Smooth muscle cell of trachea (primary cell): Measurements from ENCODE around the gene LPAR3. TPM values are rescaled to one million over a fixed set of nuclear protein-coding genes. Genes with fewer than 3 reads are reported as not detected.

ENCODE experiments used
- total RNA-seq: library from RNA; depleted of rRNA; stranded (reverse); fragments of >200 nt; gene quantifications from 2 replicates; pipeline ENCODE4 v1.2.1, GENCODE V29; 2014

The LPAR3 gene, protein sequence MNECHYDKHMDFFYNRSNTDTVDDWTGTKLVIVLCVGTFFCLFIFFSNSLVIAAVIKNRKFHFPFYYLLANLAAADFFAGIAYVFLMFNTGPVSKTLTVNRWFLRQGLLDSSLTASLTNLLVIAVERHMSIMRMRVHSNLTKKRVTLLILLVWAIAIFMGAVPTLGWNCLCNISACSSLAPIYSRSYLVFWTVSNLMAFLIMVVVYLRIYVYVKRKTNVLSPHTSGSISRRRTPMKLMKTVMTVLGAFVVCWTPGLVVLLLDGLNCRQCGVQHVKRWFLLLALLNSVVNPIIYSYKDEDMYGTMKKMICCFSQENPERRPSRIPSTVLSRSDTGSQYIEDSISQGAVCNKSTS
- 24.0 and 33.5 TPM in 2 replicates for total RNA-seq

DNA sequence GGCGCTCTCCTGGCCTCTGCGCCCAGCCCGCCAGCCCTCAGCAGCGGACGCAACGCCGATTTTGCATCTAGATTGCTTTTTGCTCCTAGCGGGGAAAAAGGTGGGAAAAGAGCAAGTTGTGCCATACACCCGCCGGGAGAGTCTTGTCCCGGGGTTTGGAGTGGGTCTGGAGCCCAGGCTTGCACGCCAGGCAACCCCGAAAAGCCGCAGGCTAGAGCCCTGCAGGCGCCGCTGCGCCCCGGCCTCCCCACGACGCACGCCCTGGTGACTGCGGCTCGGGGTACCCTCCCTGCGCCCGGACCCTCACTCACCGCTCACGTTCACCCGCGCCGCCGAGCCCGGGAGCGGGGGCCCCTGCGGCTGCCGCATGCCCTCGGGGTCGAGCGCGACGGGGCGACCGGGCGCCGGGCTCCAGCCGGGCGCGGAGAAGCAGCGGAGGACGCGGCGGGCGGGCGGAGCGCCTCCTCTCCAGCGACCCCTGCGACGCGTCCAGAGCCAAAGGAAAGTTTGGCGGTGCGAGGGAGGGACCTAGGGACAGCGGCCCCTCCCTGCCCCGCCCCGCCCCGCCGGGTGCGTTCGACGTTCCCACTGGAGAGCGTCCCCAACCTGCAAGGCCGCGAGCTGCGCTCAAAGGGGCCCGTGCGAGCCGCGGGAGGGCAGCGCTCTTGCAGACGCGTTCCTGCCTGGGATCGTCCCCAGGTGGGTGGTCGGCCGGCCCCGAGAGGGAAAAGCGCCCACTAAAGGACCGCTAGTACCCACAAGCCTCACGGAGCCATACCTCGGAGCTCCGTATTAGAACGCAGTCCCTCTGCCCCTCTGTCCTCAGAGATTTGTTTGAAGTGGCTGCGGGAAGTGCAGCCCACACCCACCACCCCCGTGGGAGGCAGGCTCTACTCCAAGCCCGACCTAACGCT lies at the start of gene LPAR3:
Gene LPAR3, minus strand, starts transcription at position 502 of the 914 bp plus-strand sequence. CDS start 27,086 bp downstream, outside the sequence.

Other genes with a start within 250 kb of the LPAR3 start
- gene SSX2IP, start 202.7 kb downstream of the LPAR3 start, total RNA-seq = 42.2 and 174 TPM in 2 replicates
- 3.5 and 3.6 TPM in 2 replicates for gene MCOLN2, start 103.9 kb upstream of the LPAR3 start, total RNA-seq
- 5.8 and 6.1 TPM in 2 replicates for gene MCOLN3, start 155.3 kb upstream of the LPAR3 start, total RNA-seq